Tibial nerve (tissue), 4 donors: ENCODE measurements around the gene RASIP1. TPM values are rescaled to one million over a fixed set of nuclear protein-coding genes. Genes with fewer than 3 reads are reported as not detected.

Experiments
- DNase-seq, 2 donors: peaks; one replicate each; pipeline ENCODE4 v3.0.0-alpha.2; 2019; ENCODE audit warnings: low spot score in 2 of 2
- H3K27ac ChIP-seq, 4 donors: fragments of 200-600 bp; sonication (generic) in 3 of 4; one replicate each; pipeline ENCODE4 v1.5.1; 2017 to 2019; ENCODE audit warnings: mild to moderate bottlenecking in 1 of 4
- H3K27me3 ChIP-seq, 2 donors: fragments of 200-600 bp; sonication (generic) in 1 of 2; one replicate each; pipeline versions ENCODE4 v1.5.1 to v1.6.0; 2017 to 2019
- H3K36me3 ChIP-seq, 3 donors: fragments of 200-600 bp; sonication (generic); one replicate each; pipeline ENCODE4 v1.5.1; 2018 to 2019
- H3K4me1 ChIP-seq, 4 donors: fragments of 200-600 bp; sonication (generic) in 3 of 4; one replicate each; pipeline ENCODE4 v1.5.1; 2017 to 2019
- H3K4me3 ChIP-seq, 4 donors: fragments of 200-600 bp; sonication (generic) in 3 of 4; one replicate each; pipeline ENCODE4 v1.5.1; 2017 to 2019; ENCODE audit warnings: mild to moderate bottlenecking in 1 of 4, moderate library complexity in 1 of 4
- H3K9me3 ChIP-seq, 4 donors: fragments of 200-600 bp; sonication (generic) in 3 of 4; one replicate each; pipeline ENCODE4 v1.5.1; 2017 to 2019
- CTCF ChIP-seq, 5 experiments: fragments of 200-600 bp in 3 of 5; fragments of 450-650 bp in 2 of 5; sonication (generic) in 3 of 5; IDR thresholded peaks; one replicate each; pipeline ENCODE4 v1.5.1; 2016 to 2019; ENCODE audit warnings: antibody characterized with exemption in 5 of 5, mild to moderate bottlenecking in 3 of 5, moderate library complexity in 2 of 5
- EP300 ChIP-seq, 2 donors: sonication (generic); formaldehyde crosslinking; IDR thresholded peaks; one replicate each; pipeline ENCODE4 v1.6.1; 2017; ENCODE audit warnings: antibody characterized with exemption in 2 of 2, mild to moderate bottlenecking in 1 of 2
- POLR2A ChIP-seq, 2 donors: fragments of 450-650 bp; IDR thresholded peaks; one replicate each; pipeline ENCODE4 v1.6.1; 2017; ENCODE audit warnings: antibody characterized with exemption in 2 of 2, mild to moderate bottlenecking in 2 of 2, moderate library complexity in 2 of 2
- WGBS, 2 donors: methylation state at CpG; one replicate each; pipeline ENCODE4 v1.1.5; 2018; 5-methylcytosine and 5-hydroxymethylcytosine counted together
- total RNA-seq, 4 donors: library from RNA; depleted of rRNA; stranded (reverse); fragments of >200 nt; gene quantifications; one replicate each; pipeline ENCODE4 v1.1.0, GENCODE V29; 2016

Gene RASIP1
- total RNA-seq, 4 donors from 2014 or later: 12.3 to 23.3 (median 19.8) TPM

GRCh38 chr19:48735031-48735615 lies 5.3 kb downstream of the RASIP1 start:
- no peak overlapping the region for H3K27ac ChIP-seq
- no peaks in the 10 kb centered on the region for H3K9me3 ChIP-seq
- no peak overlapping the region for H3K4me3 ChIP-seq
- peaks cover 0 to 5% of the 10 kb centered on the region in 2 donors for H3K27me3 ChIP-seq
- peaks cover 0 to 19% (median 13%) of the 10 kb centered on the region in 4 donors for H3K4me1 ChIP-seq
- WGBS, 2 donors: 49 to 54% methylated on average over 23 to 36 of the region's 38 CpGs
- no peak for DNase-seq
- TF ChIP-seq POLR2A (IDR thresholded peaks at IDR 0.05): no peak
- no peak for TF ChIP-seq EP300 (IDR thresholded peaks at IDR 0.05)
- TF ChIP-seq CTCF (IDR thresholded peaks at IDR 0.05): no peak
- H3K36me3 ChIP-seq: peaks cover 0 to 6% (median 0%) of the 10 kb centered on the region in 3 donors

- H3K4me3 ChIP-seq: no peak overlapping the region
- H3K27me3 ChIP-seq: peaks cover 0 to 5% of the 10 kb centered on the region in 2 donors
- peaks cover 0 to 6% (median 0%) of the 10 kb centered on the region in 3 donors for H3K36me3 ChIP-seq
- 94 to 98% methylated on average over 9 of the region's 9 CpGs for whole genome bisulfite sequencing, 2 donors
- no peaks in the 10 kb centered on the region for H3K9me3 ChIP-seq
- no peak overlapping the region for H3K27ac ChIP-seq
- TF ChIP-seq POLR2A (IDR thresholded peaks at IDR 0.05) (no peak), EP300 (IDR thresholded peaks at IDR 0.05) (no peak), CTCF (IDR thresholded peaks at IDR 0.05) (no peak)
- peaks cover 0 to 17% (median 10%) of the 10 kb centered on the region in 4 donors for H3K4me1 ChIP-seq
- DNase-seq: no peak
Measured at GRCh38 chr19:48734625-48735024, 5.8 kb downstream of the RASIP1 start.

GRCh38 chr19:48731452-48731851 lies 9.0 kb downstream of the RASIP1 start:
- H3K27me3 ChIP-seq: peaks cover 0 to 5% of the 10 kb centered on the region in 2 donors
- TF ChIP-seq EP300 (IDR thresholded peaks at IDR 0.05) (no peak), CTCF (IDR thresholded peaks at IDR 0.05) (no peak), POLR2A (IDR thresholded peaks at IDR 0.05) (no peak)
- peaks cover 0 to 10% (median 0%) of the 10 kb centered on the region in 3 donors for H3K36me3 ChIP-seq
- H3K27ac ChIP-seq: no peak overlapping the region
- no peak for DNase-seq
- H3K9me3 ChIP-seq: no peaks in the 10 kb centered on the region
- H3K4me3 ChIP-seq: no peak overlapping the region
- no peaks in the 10 kb centered on the region for H3K4me1 ChIP-seq
- 91 to 93% methylated on average over 4 of the region's 4 CpGs for WGBS, 2 donors

- H3K36me3 ChIP-seq: peaks cover 0 to 4% (median 0%) of the 10 kb centered on the region in 3 donors
- H3K27ac ChIP-seq: peak overlapping the region in 1 of 4 donors; percentile 56
- WGBS, 2 donors: 61 to 74% methylated on average over 47 to 60 of the region's 77 CpGs
Measured at GRCh38 chr19:48728911-48729664, 11.3 kb downstream of the RASIP1 start.

More at GRCh38 chr19:48728911-48729664, 11.3 kb downstream of the RASIP1 start:
- peaks cover 0 to 17% (median 8%) of the 10 kb centered on the region in 4 donors for H3K4me1 ChIP-seq
- no peaks in the 10 kb centered on the region for H3K9me3 ChIP-seq
- no peak for TF ChIP-seq CTCF (IDR thresholded peaks at IDR 0.05)
- TF ChIP-seq POLR2A (IDR thresholded peaks at IDR 0.05): no peak
- no peak for TF ChIP-seq EP300 (IDR thresholded peaks at IDR 0.05)
- H3K4me3 ChIP-seq: peak overlapping the region in 2 of 4 donors; percentile 23 to 24
- no peaks in the 10 kb centered on the region for H3K27me3 ChIP-seq
- no peak for DNase-seq
